ENCODE data around the gene WDR12.

Gene WDR12

GRCh38 chr2:202909394-202910192, 1.9 kb downstream of the WDR12 start:
- TF ChIP-seq REST (IDR thresholded peaks at IDR 0.05; ENCODE audit: insufficient read depth in 1 of 2, low read depth in 2 of 2, low read length in 2 of 2): no peak
- no peak for TF ChIP-seq FOXP2 (optimal IDR thresholded peaks at IDR 0.05; ENCODE audit: borderline replicate concordance, extremely low read depth, extremely low read length, insufficient read depth)
- no peak for TF ChIP-seq TAF1 (IDR thresholded peaks at IDR 0.05; ENCODE audit: borderline replicate concordance, insufficient read depth, low read length)
- no peak for TF ChIP-seq POLR2AphosphoS5 (IDR thresholded peaks at IDR 0.05; ENCODE audit: low read depth, low read length)
- no peak for TF ChIP-seq SIN3A (IDR thresholded peaks at IDR 0.05; ENCODE audit: borderline replicate concordance, insufficient read depth, low read length)

DNA sequence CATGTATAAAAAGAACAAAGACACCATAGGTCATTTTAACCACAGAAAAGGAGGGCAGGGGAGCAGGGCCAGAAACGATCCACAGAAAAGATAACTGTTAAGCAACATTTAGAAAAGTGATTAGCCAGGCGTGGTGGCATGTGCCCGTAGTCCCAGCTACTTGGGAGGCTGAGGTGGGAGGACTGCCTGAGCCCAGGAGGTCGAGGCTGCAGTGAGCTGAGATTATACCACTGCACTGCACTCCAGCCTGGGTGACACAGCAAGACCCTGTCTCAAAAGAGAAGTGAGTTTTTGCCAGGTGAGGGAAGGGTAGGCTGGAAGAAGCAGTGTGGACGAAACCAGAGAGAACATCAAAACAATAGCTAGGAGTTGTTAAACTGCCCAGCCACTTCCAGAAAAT, 3.3 kb downstream of the WDR12 start:
- TF ChIP-seq POLR2AphosphoS5 (IDR thresholded peaks at IDR 0.05; ENCODE audit: low read depth, low read length) (no peak), FOXP2 (optimal IDR thresholded peaks at IDR 0.05; ENCODE audit: borderline replicate concordance, extremely low read depth, extremely low read length, insufficient read depth) (no peak), TAF1 (IDR thresholded peaks at IDR 0.05; ENCODE audit: borderline replicate concordance, insufficient read depth, low read length) (no peak), SIN3A (IDR thresholded peaks at IDR 0.05; ENCODE audit: borderline replicate concordance, insufficient read depth, low read length) (no peak), REST (IDR thresholded peaks at IDR 0.05; ENCODE audit: insufficient read depth in 1 of 2, low read depth in 2 of 2, low read length in 2 of 2) (no peak)

- TF ChIP-seq REST (IDR thresholded peaks at IDR 0.05; ENCODE audit: insufficient read depth in 1 of 2, low read depth in 2 of 2, low read length in 2 of 2): no peak
- TF ChIP-seq SIN3A (IDR thresholded peaks at IDR 0.05; ENCODE audit: borderline replicate concordance, insufficient read depth, low read length): no peak
- no peak for TF ChIP-seq TAF1 (IDR thresholded peaks at IDR 0.05; ENCODE audit: borderline replicate concordance, insufficient read depth, low read length)
- TF ChIP-seq FOXP2 (optimal IDR thresholded peaks at IDR 0.05; ENCODE audit: borderline replicate concordance, extremely low read depth, extremely low read length, insufficient read depth): no peak
- no peak for TF ChIP-seq POLR2AphosphoS5 (IDR thresholded peaks at IDR 0.05; ENCODE audit: low read depth, low read length)
Observed at GRCh38 chr2:202885190-202885589, 26.3 kb downstream of the WDR12 start.

GRCh38 chr2:202883987-202884675, 27.3 kb downstream of the WDR12 start:
- TF ChIP-seq REST (IDR thresholded peaks at IDR 0.05; ENCODE audit: insufficient read depth in 1 of 2, low read depth in 2 of 2, low read length in 2 of 2): no peak
- no peak for TF ChIP-seq TAF1 (IDR thresholded peaks at IDR 0.05; ENCODE audit: borderline replicate concordance, insufficient read depth, low read length)
- no peak for TF ChIP-seq POLR2AphosphoS5 (IDR thresholded peaks at IDR 0.05; ENCODE audit: low read depth, low read length)
- no peak for TF ChIP-seq FOXP2 (optimal IDR thresholded peaks at IDR 0.05; ENCODE audit: borderline replicate concordance, extremely low read depth, extremely low read length, insufficient read depth)
- no peak for TF ChIP-seq SIN3A (IDR thresholded peaks at IDR 0.05; ENCODE audit: borderline replicate concordance, insufficient read depth, low read length)

Measured in PFSK-1 (cell line).